K562 (cell line): ENCODE results near the gene VEGFA. TPM values are rescaled to one million over a fixed set of nuclear protein-coding genes. Genes with fewer than 3 reads are reported as not detected.

ENCODE experiments used
- ATAC-seq: fragments of 200-7000 bp; cut with Tn5 transposase; 3 replicates; pipeline ENCODE4 v1.9.1; 2020; ENCODE audit warnings: moderate library complexity
- BruUV-seq: library from RNA; stranded (reverse); fragments of 400-500 nt; replicated peaks from 2 replicates; lab custom pipeline; 2021; lab: Mats Ljungman, UMichigan
- CTCF ChIA-PET: fragments of 300-600 bp; formaldehyde crosslinking; extraction: SDS; loops from one replicate; lab custom pipeline; 2021; ENCODE audit warnings: low intra/inter-chr PET ratio; lab: Yijun Ruan, JAX
- POLR2A ChIA-PET: fragments of 300-600, 350-650 bp; sonication (Branson Sonifier 250); formaldehyde crosslinking; extraction: SDS; loops from one replicate; lab custom pipeline; 2021; ENCODE audit warnings: antibody characterized with exemption, inconsistent platforms; lab: Yijun Ruan, JAX
- DNase-seq, 4 experiments: peaks; one replicate each; pipeline versions ENCODE4 v3.0.0 to v3.0.0-alpha.2; 2011 to 2018; ENCODE audit warnings: low spot score in 3 of 4, mixed read lengths in 3 of 4; ENCODE audit errors: extremely low read depth in 1 of 4
- FAIRE-seq: peaks from 2 replicates; lab custom pipeline; 2011; peaks lifted over from hg19 to GRCh38; lab: Jason Lieb, UNC
- H2AFZ ChIP-seq: 2 replicates; pipeline ENCODE4 v1.6.0; 2011; ENCODE audit warnings: low read depth, low read length, control low read depth, inconsistent platforms
- H3K27ac ChIP-seq: fragments of 200-600 bp; 3 replicates; pipeline ENCODE4 v1.8.0; 2011; ENCODE audit warnings: low read depth, mild to moderate bottlenecking, control low read depth, inconsistent platforms, low read length, moderate library complexity, mixed read lengths; ENCODE audit errors: extremely low read depth
- H3K27me3 ChIP-seq, 2 experiments: fragments of 300-600 bp in 1 of 2; 2 replicates in 1 of 2; 3 replicates in 1 of 2; pipeline versions ENCODE4 v1.6.0 to v1.8.0; 2011; ENCODE audit warnings: inconsistent platforms in 2 of 2, low read length in 2 of 2, mild to moderate bottlenecking in 1 of 2, mixed read lengths in 1 of 2, moderate library complexity in 1 of 2; ENCODE audit not compliant: control insufficient read depth in 2 of 2, insufficient read depth in 2 of 2
- H3K36me3 ChIP-seq: fragments of 300-600 bp; 3 replicates; pipeline ENCODE4 v1.8.0; 2011; ENCODE audit warnings: mild to moderate bottlenecking, low read length, inconsistent platforms; ENCODE audit not compliant: control insufficient read depth, insufficient read depth
- H3K4me1 ChIP-seq, 2 experiments: fragments of 200-600 bp in 1 of 2; replicated peaks in 1 of 2; 2 replicates in 1 of 2; 3 replicates in 1 of 2; pipeline versions ENCODE4 v1.5.1 to v1.8.0; 2011; ENCODE audit warnings: inconsistent platforms in 2 of 2, low read length in 2 of 2, mild to moderate bottlenecking in 1 of 2, mixed read lengths in 1 of 2, moderate library complexity in 1 of 2; ENCODE audit not compliant: control insufficient read depth in 2 of 2, insufficient read depth in 2 of 2
- H3K4me2 ChIP-seq: 2 replicates; pipeline ENCODE4 v1.6.1; 2011; ENCODE audit warnings: low read length, control low read depth, inconsistent platforms, mixed read lengths; ENCODE audit not compliant: insufficient read depth
- H3K4me3 ChIP-seq: fragments of 200-600 bp; sonication (generic), shearing (Covaris generic); 2 replicates; pipeline ENCODE4 v1.5.1; 2016; ENCODE audit warnings: control low read depth, inconsistent platforms
- H3K79me2 ChIP-seq: fragments of 200-600 bp; 3 replicates; pipeline ENCODE4 v1.8.0; 2011; ENCODE audit warnings: low read length, inconsistent platforms; ENCODE audit not compliant: control insufficient read depth, insufficient read depth
- H3K9ac ChIP-seq, 2 experiments: 2 replicates each; pipeline versions ENCODE4 v1.6.0 to v1.6.1; 2011; ENCODE audit warnings: low read depth in 2 of 2, low read length in 2 of 2, control low read depth in 1 of 2, inconsistent platforms in 1 of 2, mild to moderate bottlenecking in 1 of 2, mixed read lengths in 1 of 2; ENCODE audit not compliant: insufficient read depth in 1 of 2
- H3K9me1 ChIP-seq: one replicate; pipeline ENCODE4 v1.6.0; 2011; ENCODE audit warnings: inconsistent platforms, mild to moderate bottlenecking, low read length, moderate library complexity; ENCODE audit not compliant: control insufficient read depth, insufficient read depth
- H3K9me3 ChIP-seq: replicated peaks from 2 replicates; pipeline ENCODE4 v1.5.1; 2011; ENCODE audit warnings: low read depth, low read length, inconsistent platforms; ENCODE audit not compliant: control insufficient read depth, insufficient read depth
- H4K20me1 ChIP-seq: replicated peaks from 2 replicates; pipeline ENCODE4 v1.6.1; 2011; ENCODE audit warnings: low read length, inconsistent platforms, mixed read lengths; ENCODE audit not compliant: control insufficient read depth, insufficient read depth
- PRDM10 ChIP-seq: fragments of 450-650 bp; IDR thresholded peaks from 2 replicates; pipeline ENCODE4 v1.6.1; 2018; ENCODE audit not compliant: partially characterized antibody
- ZNF551 ChIP-seq: fragments of 250-450 bp; sonication (Bioruptor Pico); IDR thresholded peaks from 2 replicates; pipeline ENCODE4 v1.5.0; 2021; ENCODE audit warnings: mild to moderate bottlenecking, moderate library complexity
- WGBS: fragments of 100-300 bp; shearing (Covaris generic); methylation state at CpG from one replicate; pipeline ENCODE4 v1.1.6; 2016; ENCODE audit warnings: low coverage, mixed read lengths; ENCODE audit not compliant: insufficient coverage; ENCODE audit errors: missing lambda C conversion rate; 5-methylcytosine and 5-hydroxymethylcytosine counted together
- in situ Hi-C: fragments of 300-500 bp; cut with MboI; formaldehyde crosslinking; loops from 4 replicates; pipeline ENCODE4 v1.15.0; 2018; ENCODE audit warnings: inconsistent platforms, mixed read lengths
- intact Hi-C: fragments of 100-400 bp; cut with micrococcal nuclease; formaldehyde crosslinking; loops from 2 replicates; pipeline ENCODE4 v1.14.2; 2022
- polyA plus RNA-seq, 8 experiments: library from polyadenylated mRNA; depleted of rRNA in 4 of 8; stranded (reverse) in 5 of 8; unstranded in 3 of 8; fragments of >200 nt; fragmentation: Nextera tagmentation in 2 of 8; fragmentation: Illumina TruSeq in 1 of 8; extraction: Ambion mirVana in 2 of 8; extraction: Trizol in 1 of 8; gene quantifications; 2 replicates each; pipeline versions ENCODE4 v1.2.1 to v1.2.3, GENCODE V29; 2011 to 2014; ENCODE audit warnings: inconsistent platforms in 1 of 8, missing spikeins in 1 of 8
- total RNA-seq, 7 experiments: library from RNA; depleted of rRNA in 6 of 7; stranded (reverse); fragments of >200 nt in 6 of 7; fragmentation: Illumina TruSeq in 2 of 7; extraction: Trizol in 2 of 7; gene quantifications; 2 replicates each; pipeline versions ENCODE4 v1.2.1 to v1.2.3, GENCODE V29; 2011 to 2021; ENCODE audit warnings: low replicate concordance in 1 of 7

The VEGFA gene
- total and polyA plus RNA-seq, 9 of the 15 experiments (the other 6 are each of a cell fraction or from before 2014, with no cell fraction given), result 14.0 to 271 (median 124) TPM

GRCh38 chr6:43749461-43749860 is 20.6 kb upstream of the VEGFA start:
- POLR2A ChIA-PET, result interaction anchor here (0.8 to 3.7 kb wide), 3 partner anchors 10 to 498 kb away, joined by 3 to 17 read pairs (median 3); no protein-coding TSS in a partner anchor
- in situ Hi-C loops, result no loop called here
- no peak for ATAC-seq
- Histone ChIP-seq H3K4me1 (peaks cover 5 to 10% of the 10 kb centered on the region in 2 experiments; a peak in 4 of 5 replicates), H3K27me3 (no peaks in the 10 kb centered on the region; a peak in 1 of 5 replicates), H2AFZ (no peak overlapping the region), H3K9me3 (no peaks in the 10 kb centered on the region), H3K4me2 (no peak overlapping the region), H4K20me1 (no peaks in the 10 kb centered on the region), H3K79me2 (no peaks in the 10 kb centered on the region), H3K9ac (no peak overlapping the region), H3K4me3 (no peak overlapping the region), H3K27ac (no peak overlapping the region)
- no peak for FAIRE-seq
- no TSS peak for BruUV-seq
- intact Hi-C loops, result no loop called here
- TF ChIP-seq ZNF551 (CRISPR knock-in tag), result no peak
- peak; percentile 77 for TF ChIP-seq PRDM10
- TF ChIP-seq, all 486 proteins: peak for 1
- CTCF ChIA-PET, result no interaction called here
- 30% methylated on average over 2 of the region's 2 CpGs for WGBS
- Histone ChIP-seq H3K9me1 (peaks cover 2% of the 10 kb centered on the region), H3K36me3 (no peaks in the 10 kb centered on the region)
- no peak for DNase-seq
